ENCODE results near the gene LMCD1. TPM values are rescaled to one million over a fixed set of nuclear protein-coding genes. Genes with fewer than 3 reads are reported as not detected.

The LMCD1 gene
- total RNA-seq, 2 experiments from 2014 or later: 0.81 to 0.94 TPM

- no peak for DNase-seq
- H3K27me3 Mint-ChIP-seq (ENCODE audit: low read depth): peaks cover 2% of the 10 kb centered on the region
- no peak overlapping the region for H3K4me3 Mint-ChIP-seq
- no peaks in the 10 kb centered on the region for H3K9me3 Mint-ChIP-seq
- H3K4me1 Mint-ChIP-seq (ENCODE audit: low read depth): no peaks in the 10 kb centered on the region
- CTCF ChIA-PET: no interaction called here
- H3K27ac Mint-ChIP-seq: no peak overlapping the region
- intact Hi-C loops (cut with micrococcal nuclease): no loop called here
- H3K36me3 Mint-ChIP-seq (ENCODE audit: low read depth): no peaks in the 10 kb centered on the region
Observed at GRCh38 chr3:8486936-8487335, 14.7 kb upstream of the LMCD1 start.

- CTCF ChIA-PET: interaction anchor here (0.5 kb wide), 1 partner anchor 687 kb away, joined by 3 read pairs; no protein-coding TSS in a partner anchor
- no peak for DNase-seq
- no peaks in the 10 kb centered on the region for H3K36me3 Mint-ChIP-seq (ENCODE audit: low read depth)
- no peak overlapping the region for H3K4me3 Mint-ChIP-seq
- intact Hi-C loops (cut with micrococcal nuclease): no loop called here
- H3K27me3 Mint-ChIP-seq (ENCODE audit: low read depth): peaks cover 2% of the 10 kb centered on the region
- H3K9me3 Mint-ChIP-seq: no peaks in the 10 kb centered on the region
- H3K4me1 Mint-ChIP-seq (ENCODE audit: low read depth): no peaks in the 10 kb centered on the region
- no peak overlapping the region for H3K27ac Mint-ChIP-seq
Observed at GRCh38 chr3:8488411-8488810, 13.2 kb upstream of the LMCD1 start.

GRCh38 chr3:8488877-8489276 lies 12.7 kb upstream of the LMCD1 start:
- CTCF ChIA-PET: no interaction called here
- Mint-ChIP-seq H3K4me1 (ENCODE audit: low read depth) (no peaks in the 10 kb centered on the region), H3K4me3 (no peak overlapping the region), H3K9me3 (no peaks in the 10 kb centered on the region), H3K27me3 (ENCODE audit: low read depth) (peaks cover 2% of the 10 kb centered on the region), H3K27ac (no peak overlapping the region), H3K36me3 (ENCODE audit: low read depth) (no peaks in the 10 kb centered on the region)
- intact Hi-C loops (cut with micrococcal nuclease): no loop called here
- DNase-seq: no peak

DNA sequence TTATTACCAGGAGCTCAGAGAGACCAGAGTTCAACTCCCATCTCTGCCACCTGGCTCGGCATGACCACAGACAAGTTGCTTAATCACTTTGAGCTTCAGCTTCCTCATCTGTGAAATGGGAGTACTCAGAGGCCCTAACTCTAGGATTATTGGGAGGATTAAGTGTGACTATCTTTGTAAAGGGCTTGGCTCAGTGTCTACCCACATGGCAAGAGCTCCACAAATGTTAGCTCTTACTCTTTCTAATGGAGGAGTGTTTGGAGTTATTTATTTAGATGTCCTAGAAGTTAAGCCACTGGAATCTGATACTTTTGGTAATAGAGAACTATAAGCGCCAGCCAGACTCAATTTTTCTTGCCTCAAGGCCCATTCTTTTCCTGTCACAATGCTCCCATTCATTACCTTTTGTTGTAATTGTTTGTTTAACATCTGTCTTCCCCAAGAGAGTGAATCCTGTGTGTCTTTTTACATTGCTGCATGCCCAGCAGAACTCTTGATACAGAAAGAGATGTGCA lies 12.3 kb upstream of the LMCD1 start:
- no peak for DNase-seq
- Mint-ChIP-seq H3K27me3 (ENCODE audit: low read depth) (peaks cover 2% of the 10 kb centered on the region), H3K36me3 (ENCODE audit: low read depth) (no peaks in the 10 kb centered on the region), H3K4me3 (no peak overlapping the region), H3K27ac (no peak overlapping the region), H3K9me3 (no peaks in the 10 kb centered on the region), H3K4me1 (ENCODE audit: low read depth) (no peaks in the 10 kb centered on the region)
- CTCF ChIA-PET: no interaction called here
- intact Hi-C loops (cut with micrococcal nuclease): no loop called here

DNA sequence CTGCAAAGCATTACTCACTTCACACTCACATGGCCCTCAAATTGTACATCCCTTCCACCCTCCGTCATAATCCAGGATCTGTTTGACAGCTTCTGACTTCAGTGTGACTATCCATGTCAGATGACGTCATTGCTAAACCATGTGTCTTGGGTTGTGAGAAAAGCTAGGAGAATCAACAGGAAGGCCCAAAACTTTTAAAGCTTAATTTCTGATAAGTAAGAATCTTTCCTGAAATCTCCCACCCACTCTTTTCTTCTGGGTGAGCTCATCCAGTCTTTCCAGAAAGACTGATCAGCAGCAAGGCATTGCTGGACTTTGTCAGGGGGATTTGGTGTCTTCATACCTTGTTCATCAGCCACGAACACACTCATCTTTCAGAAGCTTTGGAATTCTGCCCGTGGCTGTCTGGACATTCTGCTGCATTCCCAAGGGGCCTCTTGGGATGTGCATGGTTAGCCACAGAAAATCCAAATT lies 11.5 kb upstream of the LMCD1 start:
- Mint-ChIP-seq H3K27ac (no peak overlapping the region), H3K36me3 (ENCODE audit: low read depth) (no peaks in the 10 kb centered on the region), H3K4me1 (ENCODE audit: low read depth) (no peaks in the 10 kb centered on the region), H3K9me3 (no peaks in the 10 kb centered on the region), H3K27me3 (ENCODE audit: low read depth) (peaks cover 2% of the 10 kb centered on the region), H3K4me3 (no peak overlapping the region)
- no peak for DNase-seq
- intact Hi-C loops (cut with micrococcal nuclease): no loop called here
- CTCF ChIA-PET: no interaction called here

DNA sequence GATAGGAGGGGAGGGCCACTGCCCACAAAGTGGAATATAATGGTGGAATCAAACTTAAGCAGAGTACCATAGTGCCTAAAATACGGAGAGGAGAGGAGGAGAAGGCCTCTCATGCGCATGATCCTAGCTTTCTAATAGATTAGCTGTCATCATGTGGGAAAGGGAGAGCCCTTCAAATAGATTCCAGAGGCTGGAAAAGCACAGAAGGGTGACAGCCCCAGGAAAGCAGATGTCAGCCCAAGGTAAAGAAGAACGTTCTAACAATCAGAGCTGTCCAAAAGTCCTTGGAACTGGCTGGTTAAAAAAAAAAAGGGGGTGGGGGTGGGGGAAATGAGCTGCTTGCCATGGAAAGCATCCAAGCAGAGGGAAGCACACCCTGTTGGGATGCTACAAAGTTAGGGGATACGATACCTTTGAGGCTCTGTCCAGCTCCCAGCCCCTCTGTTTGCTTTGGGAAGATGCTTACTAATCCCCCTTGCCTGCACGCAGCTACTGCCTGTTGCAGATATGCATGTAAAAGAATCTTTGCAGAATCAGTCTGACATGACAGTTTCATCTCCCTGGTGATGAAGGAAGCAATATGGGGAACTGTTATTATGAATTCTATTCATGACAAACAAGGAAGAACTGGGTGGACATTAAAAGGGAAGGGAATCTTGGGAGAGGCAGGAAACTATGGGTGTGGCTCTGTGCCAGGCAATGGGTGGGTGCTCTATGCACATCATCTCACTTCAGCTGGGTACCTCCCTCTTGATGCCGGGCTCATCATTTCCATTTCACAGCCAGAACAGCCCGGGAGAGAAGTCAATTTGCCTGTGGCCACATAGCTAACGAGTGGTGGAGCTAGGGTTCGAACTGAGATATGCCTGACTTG lies 10.1 kb upstream of the LMCD1 start:
- CTCF ChIA-PET: interaction anchor here (0.6 kb wide), 1 partner anchor 13 kb away, joined by 3 read pairs; no protein-coding TSS in a partner anchor
- H3K27me3 Mint-ChIP-seq (ENCODE audit: low read depth): peaks cover 2% of the 10 kb centered on the region
- H3K4me1 Mint-ChIP-seq (ENCODE audit: low read depth): no peaks in the 10 kb centered on the region
- DNase-seq: no peak
- intact Hi-C loops (cut with micrococcal nuclease): no loop called here
- no peak overlapping the region for H3K4me3 Mint-ChIP-seq
- no peak overlapping the region for H3K27ac Mint-ChIP-seq
- H3K9me3 Mint-ChIP-seq: no peaks in the 10 kb centered on the region
- H3K36me3 Mint-ChIP-seq (ENCODE audit: low read depth): no peaks in the 10 kb centered on the region

GRCh38 chr3:8492744-8493511 lies 8.7 kb upstream of the LMCD1 start:
- Mint-ChIP-seq H3K36me3 (ENCODE audit: low read depth) (no peaks in the 10 kb centered on the region), H3K27me3 (ENCODE audit: low read depth) (peaks cover 5% of the 10 kb centered on the region), H3K4me1 (ENCODE audit: low read depth) (no peaks in the 10 kb centered on the region), H3K27ac (no peak overlapping the region), H3K4me3 (no peak overlapping the region), H3K9me3 (no peaks in the 10 kb centered on the region)
- CTCF ChIA-PET: no interaction called here
- DNase-seq: no peak
- intact Hi-C loops (cut with micrococcal nuclease): no loop called here

- CTCF ChIA-PET: no interaction called here
- intact Hi-C loops (cut with micrococcal nuclease): no loop called here
- H3K9me3 Mint-ChIP-seq: no peaks in the 10 kb centered on the region
- H3K27me3 Mint-ChIP-seq (ENCODE audit: low read depth): peaks cover 10% of the 10 kb centered on the region
- H3K36me3 Mint-ChIP-seq (ENCODE audit: low read depth): no peaks in the 10 kb centered on the region
- H3K4me3 Mint-ChIP-seq: no peak overlapping the region
- H3K4me1 Mint-ChIP-seq (ENCODE audit: low read depth): no peaks in the 10 kb centered on the region
- no peak for DNase-seq
- no peak overlapping the region for H3K27ac Mint-ChIP-seq
Observed at GRCh38 chr3:8493744-8494143, 7.9 kb upstream of the LMCD1 start.

DNA sequence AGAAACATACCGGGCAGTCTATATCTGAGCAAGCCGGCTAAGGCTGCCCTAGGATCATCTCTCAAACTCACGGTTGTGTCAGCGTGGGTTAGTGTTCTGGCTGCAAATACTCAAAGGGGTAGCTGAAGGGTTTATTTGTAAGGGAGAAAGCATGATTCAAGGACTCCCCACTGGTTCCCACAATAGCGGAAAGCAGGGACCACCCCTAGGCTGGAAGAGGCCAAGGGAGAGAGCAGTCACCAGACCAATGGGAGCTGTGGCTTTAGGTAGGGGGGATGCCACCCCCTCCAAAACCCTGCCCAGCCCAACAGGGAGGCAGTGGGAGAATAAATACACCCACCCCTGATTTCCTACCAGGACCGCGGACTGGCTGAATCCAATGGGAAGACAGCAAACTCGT lies 7.3 kb upstream of the LMCD1 start:
- no peak for DNase-seq
- CTCF ChIA-PET: no interaction called here
- Mint-ChIP-seq H3K27me3 (ENCODE audit: low read depth) (peaks cover 10% of the 10 kb centered on the region), H3K36me3 (ENCODE audit: low read depth) (no peaks in the 10 kb centered on the region), H3K4me1 (ENCODE audit: low read depth) (no peaks in the 10 kb centered on the region), H3K27ac (no peak overlapping the region), H3K9me3 (no peaks in the 10 kb centered on the region), H3K4me3 (no peak overlapping the region)
- intact Hi-C loops (cut with micrococcal nuclease): no loop called here

- intact Hi-C loops (cut with micrococcal nuclease): no loop called here
- H3K36me3 Mint-ChIP-seq (ENCODE audit: low read depth): no peaks in the 10 kb centered on the region
- H3K27ac Mint-ChIP-seq: no peak overlapping the region
- peaks cover 7% of the 10 kb centered on the region for H3K4me1 Mint-ChIP-seq (ENCODE audit: low read depth)
- CTCF ChIA-PET: no interaction called here
- no peak overlapping the region for H3K4me3 Mint-ChIP-seq
- no peak for DNase-seq
- peaks cover 12% of the 10 kb centered on the region for H3K27me3 Mint-ChIP-seq (ENCODE audit: low read depth)
- no peaks in the 10 kb centered on the region for H3K9me3 Mint-ChIP-seq
Observed at GRCh38 chr3:8497582-8497981, 4.0 kb upstream of the LMCD1 start.

DNA sequence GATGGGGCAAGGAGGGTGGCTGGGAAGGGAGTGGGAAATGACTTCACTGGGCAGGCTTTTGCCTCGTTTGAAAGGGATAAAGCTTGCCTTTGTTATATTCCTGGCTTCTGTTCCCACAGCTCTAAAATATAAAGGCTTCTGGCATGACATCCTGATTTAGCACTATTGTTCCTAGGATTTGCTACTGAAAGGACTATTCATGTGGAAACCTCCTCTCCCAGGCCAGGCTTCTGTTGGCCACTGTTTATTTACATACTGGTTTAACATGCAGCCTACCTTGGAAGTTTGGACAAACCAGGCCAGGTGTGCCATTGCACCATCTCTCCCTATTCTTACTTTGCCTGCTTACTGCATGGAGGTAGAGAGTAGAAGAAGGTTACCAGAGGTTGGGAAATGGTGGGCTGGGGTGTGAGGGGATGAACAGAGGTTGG lies 2.4 kb upstream of the LMCD1 start:
- CTCF ChIA-PET: interaction anchor here (1.1 kb wide), 1 partner anchor 55 kb away, joined by 3 read pairs; no protein-coding TSS in a partner anchor

DNA sequence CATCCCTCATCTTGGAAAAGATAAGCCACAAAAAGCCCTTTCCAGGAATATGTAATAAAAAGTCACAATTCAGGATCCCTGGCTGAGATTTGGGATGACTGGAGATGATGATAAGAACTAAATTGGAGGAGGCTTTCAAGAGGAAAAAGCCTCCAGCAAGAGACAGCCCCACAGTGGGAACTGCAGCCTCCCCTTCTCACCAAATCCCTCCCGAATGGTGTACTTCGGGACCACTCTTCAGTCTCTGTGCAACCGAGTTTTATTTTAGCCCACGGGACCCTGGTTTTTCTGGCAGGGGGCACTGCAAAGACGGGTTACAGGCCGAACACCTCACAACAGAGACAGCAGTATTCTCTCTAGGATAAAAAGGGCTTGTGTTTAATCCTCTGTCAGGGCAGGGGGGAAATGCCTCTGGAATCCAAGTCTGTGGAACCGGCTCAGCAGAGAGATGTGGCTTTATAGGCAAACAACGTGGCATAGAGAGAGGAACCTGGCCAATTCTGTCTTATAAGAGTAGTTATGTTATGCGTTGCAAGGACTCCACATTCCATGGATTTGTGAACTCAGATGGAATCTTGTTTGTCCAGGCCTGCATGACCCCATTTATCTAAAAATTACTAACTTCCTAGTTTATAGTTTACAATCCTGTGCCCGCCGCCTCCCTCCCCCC lies 1.2 kb upstream of the LMCD1 start:
- no peak overlapping the region for H3K4me3 Mint-ChIP-seq
- no peaks in the 10 kb centered on the region for H3K9me3 Mint-ChIP-seq
- CTCF ChIA-PET: no interaction called here

More for the DNA sequence above, 2.4 kb upstream of the LMCD1 start:
- no peak for DNase-seq
- no peak overlapping the region for H3K4me3 Mint-ChIP-seq
- intact Hi-C loops (cut with micrococcal nuclease): no loop called here
- no peak overlapping the region for H3K27ac Mint-ChIP-seq
- H3K9me3 Mint-ChIP-seq: no peaks in the 10 kb centered on the region
- peaks cover 10% of the 10 kb centered on the region for H3K4me1 Mint-ChIP-seq (ENCODE audit: low read depth)
- peaks cover 14% of the 10 kb centered on the region for H3K27me3 Mint-ChIP-seq (ENCODE audit: low read depth)
- H3K36me3 Mint-ChIP-seq (ENCODE audit: low read depth): no peaks in the 10 kb centered on the region

More for the DNA sequence above, 1.2 kb upstream of the LMCD1 start:
- Mint-ChIP-seq H3K27ac (no peak overlapping the region), H3K4me1 (ENCODE audit: low read depth) (peaks cover 10% of the 10 kb centered on the region), H3K27me3 (ENCODE audit: low read depth) (peaks cover 14% of the 10 kb centered on the region), H3K36me3 (ENCODE audit: low read depth) (no peaks in the 10 kb centered on the region)
- intact Hi-C loops (cut with micrococcal nuclease): no loop called here
- DNase-seq: no peak
